Gastrocnemius medialis (tissue), 4 donors: Measurements from ENCODE around the gene STK36. TPM values are rescaled to one million over a fixed set of nuclear protein-coding genes. Genes with fewer than 3 reads are reported as not detected.

Experiments
- ATAC-seq, 2 donors: fragments of 150-250 bp; one replicate each; pipeline ENCODE4 v1.9.1; 2016
- DNase-seq, 2 donors: peaks; one replicate each; pipeline ENCODE4 v3.0.0-alpha.2; 2019
- H3K27ac ChIP-seq, 4 donors: fragments of 200-600 bp; sonication (generic); 1 replicate in 1 of 4; 2 replicates in 3 of 4; pipeline ENCODE4 v1.5.1; 2016 to 2018; ENCODE audit warnings: mild to moderate bottlenecking in 2 of 4, moderate library complexity in 1 of 4
- H3K27me3 ChIP-seq, 3 donors: fragments of 200-600 bp; sonication (generic) in 2 of 3; 1 replicate in 1 of 3; 2 replicates in 2 of 3; pipeline versions ENCODE4 v1.5.1 to v1.6.0; 2016 to 2019; ENCODE audit warnings: mild to moderate bottlenecking in 1 of 3, moderate library complexity in 1 of 3
- H3K36me3 ChIP-seq, 2 donors: fragments of 200-600 bp; sonication (generic) in 1 of 2; one replicate each; pipeline ENCODE4 v1.5.1; 2017 to 2018
- H3K4me1 ChIP-seq, 2 donors: fragments of 200-600 bp; sonication (generic) in 1 of 2; one replicate each; pipeline ENCODE4 v1.5.1; 2016 to 2017; ENCODE audit warnings: mild to moderate bottlenecking in 2 of 2
- H3K4me3 ChIP-seq, 4 donors: fragments of 200-600 bp; sonication (generic) in 3 of 4; 1 replicate in 1 of 4; 2 replicates in 3 of 4; pipeline ENCODE4 v1.5.1; 2016 to 2019; ENCODE audit warnings: mild to moderate bottlenecking in 2 of 4
- H3K9me3 ChIP-seq, 3 donors: fragments of 200-600 bp; sonication (generic) in 2 of 3; 1 replicate in 1 of 3; 2 replicates in 2 of 3; pipeline ENCODE4 v1.5.1; 2016 to 2019
- CTCF ChIP-seq, 5 experiments: fragments of 450-650 bp in 3 of 5; fragments of 200-600 bp in 2 of 5; sonication (generic) in 2 of 5; IDR thresholded peaks in 4 of 5; conservative IDR thresholded peaks in 1 of 5; 1 replicate in 4 of 5; 2 replicates in 1 of 5; pipeline ENCODE4 v1.5.1; 2016 to 2019; ENCODE audit warnings: antibody characterized with exemption in 5 of 5, mild to moderate bottlenecking in 3 of 5, moderate library complexity in 3 of 5
- POLR2A ChIP-seq, 2 donors: fragments of 450-650 bp; IDR thresholded peaks; one replicate each; pipeline ENCODE4 v1.6.1; 2017; ENCODE audit warnings: antibody characterized with exemption in 2 of 2, mild to moderate bottlenecking in 2 of 2, moderate library complexity in 2 of 2
- in situ Hi-C, 4 donors: fragments of 200-750 bp; cut with MboI; loops; one replicate each; pipeline versions ENCODE4 v1.15.0 to v1.8.0; 2017; ENCODE audit warnings: low sequenced_read_pairs in 4 of 4
- intact Hi-C: fragments of 100-400 bp; cut with DNase I; formaldehyde crosslinking; loops from one replicate; pipeline ENCODE4 v1.15.1; 2023; ENCODE audit warnings: low total_unique reads
- total RNA-seq, 4 donors: library from RNA; depleted of rRNA; stranded (reverse); fragments of >200 nt; gene quantifications; one replicate each; pipeline versions ENCODE4 v1.1.0 to v1.2.3, GENCODE V29; 2016

The STK36 gene
- total RNA-seq, 4 donors from 2014 or later = 3.0 to 16.3 (median 7.6) TPM

GRCh38 chr2:218746470-218746795 lies 74.5 kb downstream of the STK36 start:
- TF ChIP-seq POLR2A (IDR thresholded peaks at IDR 0.05) (no peak), CTCF (IDR thresholded peaks at IDR 0.05 in 4 of 5, conservative IDR thresholded peaks at IDR 0.05 in 1 of 5) (no peak)
- H3K36me3 ChIP-seq = peaks cover 0 to 46% of the 10 kb centered on the region in 2 donors
- no peak overlapping the region for H3K27ac ChIP-seq
- no peak for DNase-seq
- intact Hi-C loops = no loop called here
- no peak for ATAC-seq
- no peaks in the 10 kb centered on the region for H3K27me3 ChIP-seq
- H3K4me1 ChIP-seq = no peaks in the 10 kb centered on the region
- no peaks in the 10 kb centered on the region for H3K9me3 ChIP-seq
- no peak overlapping the region for H3K4me3 ChIP-seq
- in situ Hi-C loops = no loop called here

GRCh38 chr2:218746960-218747359 lies 75.1 kb downstream of the STK36 start:
- no peaks in the 10 kb centered on the region for H3K4me1 ChIP-seq
- in situ Hi-C loops = no loop called here
- no peak for DNase-seq

GRCh38 chr2:218748741-218749441 lies 77.0 kb downstream of the STK36 start:
- no peaks in the 10 kb centered on the region for H3K4me1 ChIP-seq
- H3K27ac ChIP-seq = no peak overlapping the region
- ATAC-seq = no peak
- in situ Hi-C loops (no loop called here), intact Hi-C loops (no loop called here)
- peaks cover 0 to 69% of the 10 kb centered on the region in 2 donors for H3K36me3 ChIP-seq
- no peaks in the 10 kb centered on the region for H3K9me3 ChIP-seq
- no peak for DNase-seq
- TF ChIP-seq CTCF (IDR thresholded peaks at IDR 0.05 in 4 of 5, conservative IDR thresholded peaks at IDR 0.05 in 1 of 5) (no peak), POLR2A (IDR thresholded peaks at IDR 0.05) (no peak)
- H3K27me3 ChIP-seq = no peaks in the 10 kb centered on the region
- no peak overlapping the region for H3K4me3 ChIP-seq

More at GRCh38 chr2:218746960-218747359, 75.1 kb downstream of the STK36 start:
- intact Hi-C loops = no loop called here
- ATAC-seq = no peak
- H3K9me3 ChIP-seq = no peaks in the 10 kb centered on the region
- no peaks in the 10 kb centered on the region for H3K27me3 ChIP-seq
- TF ChIP-seq CTCF (IDR thresholded peaks at IDR 0.05 in 4 of 5, conservative IDR thresholded peaks at IDR 0.05 in 1 of 5) = no peak
- TF ChIP-seq POLR2A (IDR thresholded peaks at IDR 0.05) = no peak
- H3K36me3 ChIP-seq = peaks cover 0 to 50% of the 10 kb centered on the region in 2 donors
- no peak overlapping the region for H3K4me3 ChIP-seq
- H3K27ac ChIP-seq = no peak overlapping the region

Other genes starting within 250 kb of the STK36 start
- 10 to 100 TPM in 1 of 4 donors, 1 to 10 TPM in 3; 7.0 to 12.4 (median 8.0) TPM for gene USP37, start 103.7 kb upstream of the STK36 start, total RNA-seq
- gene CNOT9, start 103.2 kb upstream of the STK36 start, total RNA-seq = 10 to 100 TPM; 10.4 to 28.4 (median 20.5) TPM
- 10 to 100 TPM; 21.6 to 60.9 (median 43.7) TPM for gene PLCD4, start 64.2 kb upstream of the STK36 start, total RNA-seq
- 10 to 100 TPM; 13.2 to 46.6 (median 34.0) TPM for gene ZNF142, start 12.5 kb upstream of the STK36 start, total RNA-seq
- gene BCS1L, start 12.4 kb upstream of the STK36 start, total RNA-seq = 10 to 100 TPM; 19.6 to 46.9 (median 22.4) TPM
- 10 to 100 TPM; 11.7 to 39.1 (median 26.1) TPM for gene RNF25, start 84 bp upstream of the STK36 start, total RNA-seq
- gene TTLL4, start 38.7 kb downstream of the STK36 start, total RNA-seq = 10 to 100 TPM in 1 of 4 donors, 1 to 10 TPM in 3; 4.4 to 16.2 (median 6.4) TPM
- 10 to 100 TPM; 17.9 to 56.3 (median 26.8) TPM for gene CYP27A1, start 110.1 kb downstream of the STK36 start, total RNA-seq
- 10 to 100 TPM in 3 of 4 donors, 1 to 10 TPM in 1; 8.3 to 65.4 (median 44.3) TPM for gene PRKAG3, start 159.7 kb downstream of the STK36 start, total RNA-seq
- 1 to 10 TPM in 2 of 4 donors, under 1 TPM in 2; 0.36 to 3.9 (median 2.1) TPM for gene WNT6, start 187.7 kb downstream of the STK36 start, total RNA-seq
- gene WNT10A, start 208.8 kb downstream of the STK36 start, total RNA-seq = not detected